WTC11 (cell line): ENCODE results near the gene RRBP1. TPM values are rescaled to one million over a fixed set of nuclear protein-coding genes. Genes with fewer than 3 reads are reported as not detected.
A peak's percentile ranks its signal among the peaks of the same experiment; 100 is the strongest.

Experiments
- ATAC-seq: fragments of 200-7000 bp; cut with Tn5 transposase; 2 replicates; pipeline ENCODE4 v1.10.0; 2021; ENCODE audit warnings: mild to moderate bottlenecking, moderate library complexity
- CTCF ChIA-PET: fragments of 300-600 bp; sonication (Branson Sonifier 250); formaldehyde crosslinking; loops from one replicate; lab custom pipeline; 2021; ENCODE audit warnings: antibody characterized with exemption; lab: Charles Lee
- POLR2A ChIA-PET: fragments of 350-600 bp; sonication (Branson Sonifier 250); formaldehyde crosslinking; loops from one replicate; lab custom pipeline; 2021; ENCODE audit warnings: antibody characterized with exemption; lab: Charles Lee
- DNase-seq: peaks from one replicate; pipeline ENCODE4 v3.0.0; 2021; ENCODE audit warnings: low spot score
- H3K27ac Mint-ChIP-seq: 2 replicates; pipeline ENCODE4 v1.8.0; 2021; ENCODE audit warnings: mixed read lengths
- H3K27me3 Mint-ChIP-seq: 2 replicates; pipeline ENCODE4 v1.8.0; 2021; ENCODE audit warnings: low read depth, mild to moderate bottlenecking, moderate library complexity, mixed read lengths
- H3K36me3 Mint-ChIP-seq: 2 replicates; pipeline ENCODE4 v1.8.0; 2021; ENCODE audit warnings: mixed read lengths
- H3K4me1 Mint-ChIP-seq: 2 replicates; pipeline ENCODE4 v1.8.0; 2022; ENCODE audit warnings: mixed read lengths
- H3K4me3 Mint-ChIP-seq: 2 replicates; pipeline ENCODE4 v1.8.0; 2021; ENCODE audit warnings: mild to moderate bottlenecking, moderate library complexity, mixed read lengths
- H3K9me3 Mint-ChIP-seq: 2 replicates; pipeline ENCODE4 v1.8.0; 2021; ENCODE audit warnings: mixed read lengths
- AR ChIP-seq: fragments of 250-450 bp; sonication (Bioruptor Pico); IDR thresholded peaks from 2 replicates; pipeline ENCODE4 v1.9.0; 2021; ENCODE audit warnings: mild to moderate bottlenecking
- ATF2 ChIP-seq: sonication (generic); formaldehyde crosslinking; IDR thresholded peaks from 2 replicates; pipeline ENCODE4 v1.8.1; 2022; ENCODE audit warnings: low read depth, missing genetic modification reagents, borderline replicate concordance
- CREB1 ChIP-seq: sonication (generic); formaldehyde crosslinking; IDR thresholded peaks from 2 replicates; pipeline ENCODE4 v1.8.0; 2023; ENCODE audit warnings: mild to moderate bottlenecking, missing genetic modification reagents
- ELF4 ChIP-seq: sonication (generic); formaldehyde crosslinking; IDR thresholded peaks from 2 replicates; pipeline ENCODE4 v1.8.1; 2022; ENCODE audit warnings: low read depth, mild to moderate bottlenecking, moderate library complexity, missing genetic modification reagents
- FOXJ3 ChIP-seq: sonication (generic); formaldehyde crosslinking; IDR thresholded peaks from 2 replicates; pipeline ENCODE4 v1.9.0; 2021; ENCODE audit warnings: missing genetic modification reagents, mild to moderate bottlenecking, borderline replicate concordance
- FOXK1 ChIP-seq: sonication (generic); formaldehyde crosslinking; IDR thresholded peaks from 2 replicates; pipeline ENCODE4 v1.8.0; 2022; ENCODE audit warnings: mild to moderate bottlenecking, moderate library complexity, missing genetic modification reagents
- HMGA2 ChIP-seq: fragments of 250-450 bp; sonication (Bioruptor Pico); IDR thresholded peaks from 2 replicates; pipeline ENCODE4 v1.4.0; 2021; ENCODE audit warnings: mild to moderate bottlenecking, moderate library complexity
- JAZF1 ChIP-seq: fragments of 250-450 bp; sonication (Bioruptor Pico); IDR thresholded peaks from 2 replicates; pipeline ENCODE4 v1.9.0; 2021; ENCODE audit warnings: moderate library complexity, mild to moderate bottlenecking, inconsistent platforms
- MYBL2 ChIP-seq: sonication (generic); formaldehyde crosslinking; IDR thresholded peaks from 2 replicates; pipeline ENCODE4 v1.8.1; 2023; ENCODE audit warnings: mild to moderate bottlenecking, moderate library complexity, missing genetic modification reagents
- NFATC4 ChIP-seq: fragments of 250-450 bp; sonication (Bioruptor Pico); IDR thresholded peaks from 2 replicates; pipeline ENCODE4 v1.9.0; 2021; ENCODE audit warnings: mild to moderate bottlenecking
- NFE2L1 ChIP-seq: sonication (generic); formaldehyde crosslinking; IDR thresholded peaks from 2 replicates; pipeline ENCODE4 v1.8.1; 2023; ENCODE audit warnings: missing genetic modification reagents
- RORB ChIP-seq: fragments of 250-450 bp; sonication (Bioruptor Pico); IDR thresholded peaks from 2 replicates; pipeline ENCODE4 v1.9.0; 2021; ENCODE audit warnings: mild to moderate bottlenecking
- TP53 ChIP-seq: sonication (generic); formaldehyde crosslinking; IDR thresholded peaks from 2 replicates; pipeline ENCODE4 v1.8.1; 2023; ENCODE audit warnings: mild to moderate bottlenecking, missing genetic modification reagents
- ZNF219 ChIP-seq: sonication (generic); formaldehyde crosslinking; IDR thresholded peaks from 2 replicates; pipeline ENCODE4 v1.8.0; 2023; ENCODE audit warnings: missing genetic modification reagents, mild to moderate bottlenecking, borderline replicate concordance
- ZNF317 ChIP-seq: sonication (generic); formaldehyde crosslinking; IDR thresholded peaks from 2 replicates; pipeline ENCODE4 v1.8.1; 2023; ENCODE audit warnings: low read depth, mild to moderate bottlenecking, moderate library complexity, missing genetic modification reagents, borderline replicate concordance
- ZNF423 ChIP-seq: fragments of 250-450 bp; sonication (Bioruptor Pico); IDR thresholded peaks from 2 replicates; pipeline ENCODE4 v2.1.2; 2022; ENCODE audit warnings: mild to moderate bottlenecking, moderate library complexity
- ZNF532 ChIP-seq: fragments of 250-450 bp; sonication (Bioruptor Pico); IDR thresholded peaks from 2 replicates; pipeline ENCODE4 v1.9.0; 2021; ENCODE audit warnings: mild to moderate bottlenecking, borderline replicate concordance
- total RNA-seq: library from RNA; stranded (reverse); gene quantifications from 3 replicates; pipeline ENCODE4 v1.2.3, GENCODE V29; 2021
- TF ChIP-seq, protein P1 (sequence below): sonication (generic); formaldehyde crosslinking; IDR thresholded peaks from 2 replicates; pipeline ENCODE4 v1.8.0; 2022; ENCODE audit warnings: mild to moderate bottlenecking, missing genetic modification reagents
- TF ChIP-seq, protein P2 (sequence below): sonication (generic); formaldehyde crosslinking; IDR thresholded peaks from 2 replicates; pipeline ENCODE4 v1.8.1; 2023; ENCODE audit warnings: mild to moderate bottlenecking, missing genetic modification reagents, moderate library complexity
- TF ChIP-seq, protein P3 (sequence below): fragments of 250-450 bp; sonication (Bioruptor Pico); conservative IDR thresholded peaks from 2 replicates; pipeline ENCODE4 v1.9.0; 2021; ENCODE audit warnings: mild to moderate bottlenecking

RRBP1 gene
- total RNA-seq, 1 experiment from 2014 or later, result 171 TPM

DNA sequence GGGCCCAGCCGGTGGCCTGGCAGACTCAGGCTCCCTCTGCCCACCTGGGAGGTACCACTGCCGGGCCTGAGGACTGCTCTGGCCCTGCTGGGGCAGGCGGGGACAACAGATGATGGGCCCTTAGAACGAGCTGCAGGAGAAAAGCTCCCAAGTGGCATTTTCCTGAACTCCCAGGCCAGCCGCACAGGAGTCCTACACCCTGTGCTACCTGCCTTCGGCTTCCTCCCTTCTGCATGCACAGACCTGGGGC lies 70.8 kb downstream of the RRBP1 start:
- H3K36me3 Mint-ChIP-seq, result peaks cover 6% of the 10 kb centered on the region
- ATAC-seq (peak; percentile 54), DNase-seq (no peak)
- H3K9me3 Mint-ChIP-seq, result no peaks in the 10 kb centered on the region
- POLR2A ChIA-PET, result interaction anchor here (2.1 kb wide), 1 partner anchor 41 kb away, joined by 9 read pairs; the partner anchor contains the start of gene DSTN
- TF ChIP-seq ELF4 (CRISPR knock-in tag) (no peak), TP53 (0 out of 2 replicates have a peak, but pooled peaks have one; percentile 21), MYBL2 (no peak)
- H3K27ac Mint-ChIP-seq, result no peak overlapping the region
- no peaks in the 10 kb centered on the region for H3K27me3 Mint-ChIP-seq
- no peak overlapping the region for H3K4me3 Mint-ChIP-seq
- CTCF ChIA-PET, result interaction anchor here (0.6 to 1.8 kb wide), 9 partner anchors 9 to 287 kb away, joined by 3 to 9 read pairs (median 5); partner anchors contain the start of gene BFSP1
- H3K4me1 Mint-ChIP-seq, result peaks cover 7% of the 10 kb centered on the region

- Mint-ChIP-seq H3K4me3 (no peak overlapping the region), H3K27me3 (no peaks in the 10 kb centered on the region), H3K4me1 (peaks cover 7% of the 10 kb centered on the region), H3K27ac (no peak overlapping the region; the same call in 1 of the 2 replicates), H3K9me3 (no peaks in the 10 kb centered on the region), H3K36me3 (peaks cover 6% of the 10 kb centered on the region)
- TF ChIP-seq FOXK1 (no peak), HMGA2 (no peak), AR (no peak), NFATC4 (CRISPR knock-in tag) (no peak), RORB (CRISPR knock-in tag) (no peak), ZNF532 (CRISPR knock-in tag) (no peak), ZNF317 (no peak), ATF2 (no peak), ZNF423 (no peak), CREB1 (no peak), NFE2L1 (no peak), ZNF219 (CRISPR knock-in tag) (no peak), JAZF1 (CRISPR knock-in tag) (no peak), FOXJ3 (CRISPR knock-in tag) (no peak)
- TF ChIP-seq, protein P1, sequence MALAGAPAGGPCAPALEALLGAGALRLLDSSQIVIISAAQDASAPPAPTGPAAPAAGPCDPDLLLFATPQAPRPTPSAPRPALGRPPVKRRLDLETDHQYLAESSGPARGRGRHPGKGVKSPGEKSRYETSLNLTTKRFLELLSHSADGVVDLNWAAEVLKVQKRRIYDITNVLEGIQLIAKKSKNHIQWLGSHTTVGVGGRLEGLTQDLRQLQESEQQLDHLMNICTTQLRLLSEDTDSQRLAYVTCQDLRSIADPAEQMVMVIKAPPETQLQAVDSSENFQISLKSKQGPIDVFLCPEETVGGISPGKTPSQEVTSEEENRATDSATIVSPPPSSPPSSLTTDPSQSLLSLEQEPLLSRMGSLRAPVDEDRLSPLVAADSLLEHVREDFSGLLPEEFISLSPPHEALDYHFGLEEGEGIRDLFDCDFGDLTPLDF, result no peak
- TF ChIP-seq, protein P2, sequence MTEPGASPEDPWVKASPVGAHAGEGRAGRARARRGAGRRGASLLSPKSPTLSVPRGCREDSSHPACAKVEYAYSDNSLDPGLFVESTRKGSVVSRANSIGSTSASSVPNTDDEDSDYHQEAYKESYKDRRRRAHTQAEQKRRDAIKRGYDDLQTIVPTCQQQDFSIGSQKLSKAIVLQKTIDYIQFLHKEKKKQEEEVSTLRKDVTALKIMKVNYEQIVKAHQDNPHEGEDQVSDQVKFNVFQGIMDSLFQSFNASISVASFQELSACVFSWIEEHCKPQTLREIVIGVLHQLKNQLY (CRISPR knock-in tag), result no peak
- TF ChIP-seq, protein P3, sequence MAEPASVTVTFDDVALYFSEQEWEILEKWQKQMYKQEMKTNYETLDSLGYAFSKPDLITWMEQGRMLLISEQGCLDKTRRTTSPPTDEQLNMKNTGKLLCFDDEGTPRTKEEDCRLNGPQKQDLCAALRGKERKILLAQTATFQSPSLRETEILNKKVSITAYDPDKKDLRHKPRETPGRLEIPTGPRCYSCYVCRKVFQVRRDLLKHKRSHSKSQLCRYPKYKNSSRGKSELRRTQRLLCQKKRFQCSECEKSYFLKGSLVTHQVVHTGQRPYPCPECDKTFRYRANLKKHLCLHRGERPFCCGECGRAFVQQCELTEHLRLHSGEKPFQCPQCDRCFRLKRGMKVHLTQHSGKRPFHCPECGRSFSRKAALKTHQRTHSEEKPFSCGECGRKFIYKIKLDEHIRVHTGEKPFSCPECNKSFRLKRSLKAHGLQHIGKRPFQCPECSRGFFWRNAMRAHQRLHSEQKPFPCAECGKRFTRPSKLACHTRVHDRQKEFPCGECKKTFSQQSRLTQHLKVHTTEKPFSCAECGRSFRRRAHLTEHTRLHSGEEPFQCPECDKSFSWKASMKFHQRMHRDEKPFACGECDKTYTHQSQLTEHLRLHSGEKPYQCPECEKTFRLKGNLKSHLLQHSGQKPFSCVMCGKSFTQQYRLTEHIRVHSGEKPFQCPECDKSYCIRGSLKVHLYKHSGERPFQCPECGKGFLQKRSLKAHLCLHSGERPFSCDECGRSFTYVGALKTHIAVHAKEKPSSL (CRISPR knock-in tag), result no peak
- peak; percentile 13 for ATAC-seq
- ChIA-PET POLR2A (interaction anchor here (1.1 to 2.1 kb wide), 2 partner anchors 40 to 86 kb away, joined by 3 to 9 read pairs; partner anchors contain the start of gene DSTN), CTCF (interaction anchor here (0.6 to 1.8 kb wide), 10 partner anchors 8 to 287 kb away, joined by 3 to 9 read pairs (median 4); partner anchors contain the start of gene BFSP1)
- no peak for DNase-seq
Observed at GRCh38 chr20:17610566-17611289, 71.3 kb downstream of the RRBP1 start.
